ENCODE data around the gene SRGAP2B.
"Not testable (repeated sequence)": the region's sequence is repeated elsewhere in the genome, so short reads cannot be mapped to it uniquely, and the experiment has no call there.

SRGAP2B gene

GRCh38 chr1:145082483-145083255 is 12.5 kb downstream of the SRGAP2B start:
- not testable (repeated sequence) for DNase-seq

- not testable (repeated sequence) for DNase-seq
These were observed 14.9 kb downstream of the SRGAP2B start for GRCh38 chr1:145080193-145080592.

- DNase-seq: not testable (repeated sequence)
These were observed 15.4 kb downstream of the SRGAP2B start for GRCh38 chr1:145079737-145080136.

GRCh38 chr1:145078787-145079370 is 16.2 kb downstream of the SRGAP2B start:
- not testable (repeated sequence) for DNase-seq

- DNase-seq: not testable (repeated sequence)
These were observed 17.0 kb downstream of the SRGAP2B start for GRCh38 chr1:145077872-145078786.

GRCh38 chr1:145076877-145077276 is 18.3 kb downstream of the SRGAP2B start:
- not testable (repeated sequence) for DNase-seq

- not testable (repeated sequence) for DNase-seq
These were observed 21.0 kb downstream of the SRGAP2B start for GRCh38 chr1:145074021-145074559.

- not testable (repeated sequence) for DNase-seq
These were observed 23.6 kb downstream of the SRGAP2B start for GRCh38 chr1:145071569-145071968.

- DNase-seq: not testable (repeated sequence)
These were observed 28.6 kb downstream of the SRGAP2B start for GRCh38 chr1:145066486-145066885.

GRCh38 chr1:145065194-145065826 is 29.8 kb downstream of the SRGAP2B start:
- DNase-seq: not testable (repeated sequence)

- not testable (repeated sequence) for DNase-seq
These were observed 31.0 kb downstream of the SRGAP2B start for GRCh38 chr1:145063941-145064648.

- not testable (repeated sequence) for DNase-seq
These were observed 31.8 kb downstream of the SRGAP2B start for GRCh38 chr1:145063285-145063684.

- DNase-seq: not testable (repeated sequence)
These were observed 36.9 kb downstream of the SRGAP2B start for GRCh38 chr1:145058184-145058583.

- not testable (repeated sequence) for DNase-seq
These were observed 39.8 kb downstream of the SRGAP2B start for GRCh38 chr1:145055217-145055760.

- DNase-seq: not testable (repeated sequence)
These were observed 41.7 kb downstream of the SRGAP2B start for GRCh38 chr1:145053428-145053827.

- DNase-seq: not testable (repeated sequence)
These were observed 42.9 kb downstream of the SRGAP2B start for GRCh38 chr1:145052019-145052776.

- DNase-seq: not testable (repeated sequence)
These were observed 46.8 kb downstream of the SRGAP2B start for GRCh38 chr1:145048181-145048856.

- not testable (repeated sequence) for DNase-seq
These were observed 47.6 kb downstream of the SRGAP2B start for GRCh38 chr1:145047553-145047952.

GRCh38 chr1:145045571-145046273 is 49.4 kb downstream of the SRGAP2B start:
- DNase-seq: not testable (repeated sequence)

All from NCI-H1436 treated with DMSO at 0.1 percent for 48 hours (cell line).